Suppressor macrophage treated with lipopolysaccharide for 4 hours (primary cell): Measurements from ENCODE around the gene TBC1D2B.
A peak's percentile ranks its signal among the peaks of the same experiment; 100 is the strongest.
"Not testable (repeated sequence)": the region's sequence is repeated elsewhere in the genome, so short reads cannot be mapped to it uniquely, and the experiment has no call there.

ENCODE experiments used
- DNase-seq: peaks from one replicate; pipeline ENCODE4 v3.0.0-alpha.2; 2020

The TBC1D2B gene

GRCh38 chr15:77999486-77999885, 78.0 kb downstream of the TBC1D2B start:
- DNase-seq, result no peak

- DNase-seq, result no peak
Measured at GRCh38 chr15:77998592-77998991, 78.9 kb downstream of the TBC1D2B start.

GRCh38 chr15:77997761-77998554, 79.6 kb downstream of the TBC1D2B start:
- DNase-seq, result not testable (repeated sequence)

GRCh38 chr15:77997221-77997620, 80.3 kb downstream of the TBC1D2B start:
- not testable (repeated sequence) for DNase-seq

GRCh38 chr15:77996713-77997171, 80.8 kb downstream of the TBC1D2B start:
- not testable (repeated sequence) for DNase-seq

GRCh38 chr15:77996226-77996625, 81.3 kb downstream of the TBC1D2B start:
- not testable (repeated sequence) for DNase-seq

- not testable (repeated sequence) for DNase-seq
Measured at GRCh38 chr15:77995537-77995918, 82.0 kb downstream of the TBC1D2B start.

- not testable (repeated sequence) for DNase-seq
Measured at GRCh38 chr15:77994893-77995536, 82.5 kb downstream of the TBC1D2B start.

- peak; percentile 40 for DNase-seq
Measured at GRCh38 chr15:77993970-77994693, 83.4 kb downstream of the TBC1D2B start.

- DNase-seq, result no peak
Measured at GRCh38 chr15:77993374-77993911, 84.1 kb downstream of the TBC1D2B start.

- no peak for DNase-seq
Measured at GRCh38 chr15:77992356-77993222, 84.9 kb downstream of the TBC1D2B start.

- DNase-seq, result not testable (repeated sequence)
Measured at GRCh38 chr15:77991658-77992201, 85.8 kb downstream of the TBC1D2B start.

GRCh38 chr15:77991029-77991406, 86.5 kb downstream of the TBC1D2B start:
- no peak for DNase-seq

- no peak for DNase-seq
Measured at GRCh38 chr15:77989296-77990143, 88.0 kb downstream of the TBC1D2B start.

- DNase-seq, result no peak
Measured at GRCh38 chr15:77988347-77989295, 88.9 kb downstream of the TBC1D2B start.

GRCh38 chr15:77987765-77988136, 89.8 kb downstream of the TBC1D2B start:
- DNase-seq, result not testable (repeated sequence)

- DNase-seq, result no peak
Measured at GRCh38 chr15:77986891-77987764, 90.4 kb downstream of the TBC1D2B start.

- DNase-seq, result no peak
Measured at GRCh38 chr15:77985931-77986480, 91.5 kb downstream of the TBC1D2B start.
